Endothelial cell of umbilical vein (primary cell): ENCODE measurements around the gene CORO7. TPM values are rescaled to one million over a fixed set of nuclear protein-coding genes. Genes with fewer than 3 reads are reported as not detected.

Source experiments
- BruUV-seq: library from RNA; stranded (reverse); fragments of 400-500 nt; replicated peaks from 2 replicates; lab custom pipeline; 2021; lab: Mats Ljungman, UMichigan
- CTCF ChIA-PET: fragments of 300-600, 350-600 bp; sonication (Branson Sonifier 250); formaldehyde crosslinking; loops from one replicate; lab custom pipeline; 2021; ENCODE audit warnings: antibody characterized with exemption, inconsistent platforms; lab: Charles Lee
- POLR2A ChIA-PET: fragments of 300-600, 350-600 bp; sonication (Branson Sonifier 250); formaldehyde crosslinking; loops from one replicate; lab custom pipeline; 2021; ENCODE audit warnings: antibody characterized with exemption, inconsistent platforms; lab: Charles Lee
- DNase-seq: peaks from one replicate; pipeline ENCODE4 v3.0.0-alpha.2; 2011; ENCODE audit warnings: low read depth, low spot score
- FAIRE-seq: peaks from 2 replicates; lab custom pipeline; 2011; peaks lifted over from hg19 to GRCh38; lab: Jason Lieb, UNC
- H2AFZ ChIP-seq: 2 replicates; pipeline ENCODE4 v1.6.0; 2012; ENCODE audit warnings: low read depth, low read length, control low read depth, inconsistent platforms
- H3K27ac ChIP-seq: 2 replicates; pipeline ENCODE4 v1.5.1; 2011; ENCODE audit warnings: low read depth, mild to moderate bottlenecking, control low read depth, low read length, moderate library complexity; ENCODE audit not compliant: insufficient read depth
- H3K27me3 ChIP-seq, 2 experiments: 2 replicates each; pipeline versions ENCODE4 v1.6.0 to v1.6.1; 2011; ENCODE audit warnings: low read length in 2 of 2, mixed read lengths in 1 of 2; ENCODE audit not compliant: control insufficient read depth in 2 of 2, insufficient read depth in 2 of 2
- H3K36me3 ChIP-seq, 2 experiments: 2 replicates in 1 of 2; 3 replicates in 1 of 2; pipeline ENCODE4 v1.5.1; 2011; ENCODE audit warnings: low read length in 2 of 2, mild to moderate bottlenecking in 1 of 2, moderate library complexity in 1 of 2; ENCODE audit not compliant: control insufficient read depth in 2 of 2, insufficient read depth in 2 of 2; ENCODE audit errors: extremely low read depth in 1 of 2
- H3K4me1 ChIP-seq: 3 replicates; pipeline ENCODE4 v1.5.1; 2011; ENCODE audit warnings: mild to moderate bottlenecking, low read length; ENCODE audit not compliant: control insufficient read depth, insufficient read depth; ENCODE audit errors: extremely low read depth
- H3K4me2 ChIP-seq: 2 replicates; pipeline ENCODE4 v1.6.1; 2011; ENCODE audit warnings: low read length, control low read depth, mixed read lengths; ENCODE audit not compliant: insufficient read depth
- H3K4me3 ChIP-seq, 3 experiments: fragments of 200-600 bp in 1 of 3; sonication (generic), shearing (Covaris generic) in 1 of 3; replicated peaks in 1 of 3; 2 replicates each; pipeline ENCODE4 v1.5.1; 2011 to 2016; ENCODE audit warnings: control low read depth in 3 of 3, low read length in 3 of 3, mild to moderate bottlenecking in 2 of 3, inconsistent platforms in 1 of 3, low read depth in 1 of 3, moderate library complexity in 1 of 3; ENCODE audit not compliant: insufficient read depth in 1 of 3
- H3K79me2 ChIP-seq: 2 replicates; pipeline ENCODE4 v1.6.0; 2012; ENCODE audit warnings: low read length, inconsistent platforms; ENCODE audit not compliant: control insufficient read depth, insufficient read depth
- H3K9ac ChIP-seq: replicated peaks from 2 replicates; pipeline ENCODE3; 2011; ENCODE audit warnings: low read length, control low read depth; ENCODE audit not compliant: insufficient read depth; ENCODE audit errors: extremely low read depth
- H3K9me1 ChIP-seq: replicated peaks from 3 replicates; pipeline ENCODE4 v1.6.0; 2011; ENCODE audit warnings: mild to moderate bottlenecking, low read length; ENCODE audit not compliant: control insufficient read depth, insufficient read depth; ENCODE audit errors: extremely low read depth
- H3K9me3 ChIP-seq: replicated peaks from 2 replicates; pipeline ENCODE4 v1.5.1; 2012; ENCODE audit warnings: low read length, inconsistent platforms; ENCODE audit not compliant: control insufficient read depth, insufficient read depth
- H4K20me1 ChIP-seq: replicated peaks from 2 replicates; pipeline ENCODE3; 2011; ENCODE audit warnings: mild to moderate bottlenecking, low read length; ENCODE audit not compliant: control insufficient read depth, insufficient read depth; ENCODE audit errors: extremely low read depth
- CTCF ChIP-seq, 2 donors: IDR thresholded peaks; 1 replicate in 1 of 2; 2 replicates in 1 of 2; pipeline ENCODE4 v1.5.1; 2011; ENCODE audit warnings: low read length in 2 of 2, mild to moderate bottlenecking in 2 of 2, moderate library complexity in 2 of 2, control low read depth in 1 of 2, inconsistent platforms in 1 of 2, low read depth in 1 of 2; ENCODE audit not compliant: insufficient read depth in 1 of 2; ENCODE audit errors: extremely low read depth in 1 of 2
- EZH2 ChIP-seq: IDR thresholded peaks from 2 replicates; pipeline ENCODE4 v1.6.1; 2012; ENCODE audit warnings: borderline replicate concordance, low read depth, mild to moderate bottlenecking, moderate library complexity, low read length, inconsistent platforms; ENCODE audit not compliant: severe bottlenecking
- FOS ChIP-seq: IDR thresholded peaks from 2 replicates; pipeline ENCODE4 v1.6.1; 2011; ENCODE audit warnings: mild to moderate bottlenecking, low read length, moderate library complexity, borderline replicate concordance; ENCODE audit not compliant: insufficient read depth
- GATA2 ChIP-seq: IDR thresholded peaks from 2 replicates; pipeline ENCODE4 v1.7.0; 2011; ENCODE audit warnings: low read depth, mild to moderate bottlenecking, moderate library complexity, mixed read lengths, low read length; ENCODE audit not compliant: insufficient read length, insufficient read depth
- JUN ChIP-seq: IDR thresholded peaks from 2 replicates; pipeline ENCODE4 v1.6.1; 2011; ENCODE audit warnings: borderline replicate concordance, low read depth; ENCODE audit not compliant: insufficient read length, insufficient read depth
- MAX ChIP-seq: IDR thresholded peaks from 2 replicates; pipeline ENCODE4 v1.6.1; 2011; ENCODE audit not compliant: insufficient read depth, insufficient read length
- MYC ChIP-seq: IDR thresholded peaks from one replicate; pipeline ENCODE4 v1.6.1; 2011; ENCODE audit warnings: mild to moderate bottlenecking, low read depth, low read length
- POLR2A ChIP-seq: IDR thresholded peaks from 2 replicates; pipeline ENCODE4 v1.6.1; 2012; ENCODE audit warnings: low read depth, mild to moderate bottlenecking, control low read depth, low read length
- POLR2AphosphoS5 ChIP-seq: IDR thresholded peaks from 2 replicates; pipeline ENCODE4 v1.6.1; 2012; ENCODE audit warnings: low read depth, mild to moderate bottlenecking, control low read depth, low read length, moderate library complexity; ENCODE audit not compliant: insufficient read depth
- dilution Hi-C: fragments of 300-500 bp; cut with MboI; formaldehyde crosslinking; loops from one replicate; pipeline ENCODE4 v1.15.0; 2019; ENCODE audit warnings: low sequenced_read_pairs; ENCODE audit not compliant: extremely low pct_ligation_motif_present
- intact Hi-C: fragments of 100-400 bp; cut with micrococcal nuclease; formaldehyde crosslinking; loops from one replicate; pipeline ENCODE4 v1.10.0; 2022
- polyA plus RNA-seq, 4 experiments: library from polyadenylated mRNA; depleted of rRNA in 3 of 4; stranded (reverse) in 3 of 4; unstranded in 1 of 4; fragments of >200 nt; gene quantifications; 2 replicates each; pipeline versions ENCODE4 v1.2.1 to v1.2.3, GENCODE V29; 2011 to 2012; ENCODE audit warnings: missing spikeins in 1 of 4
- total RNA-seq: library from RNA; stranded (reverse); gene quantifications from 2 replicates; pipeline ENCODE4 v1.2.3, GENCODE V29; 2021

Gene CORO7
- total and polyA plus RNA-seq, 2 donors (not counting 3 experiments of a cell fraction or from before 2014, with no cell fraction given): 42.5 to 72.3 TPM

- BruUV-seq: no TSS peak
- no peak overlapping the region for H3K4me3 ChIP-seq
- no peaks in the 10 kb centered on the region for H3K79me2 ChIP-seq
- POLR2A ChIA-PET: no interaction called here
- FAIRE-seq: no peak
- dilution Hi-C loops: no loop called here
- no peaks in the 10 kb centered on the region for H3K27me3 ChIP-seq
- TF ChIP-seq FOS: no peak
- TF ChIP-seq GATA2: no peak
- no peak for TF ChIP-seq MYC
- H4K20me1 ChIP-seq: no peaks in the 10 kb centered on the region
- H2AFZ ChIP-seq: no peak overlapping the region
- intact Hi-C loops: no loop called here
- H3K9ac ChIP-seq: no peak overlapping the region
- peaks cover 22 to 28% of the 10 kb centered on the region in 2 experiments for H3K36me3 ChIP-seq
- DNase-seq: no peak
- no peak overlapping the region for H3K4me2 ChIP-seq
- no peaks in the 10 kb centered on the region for H3K9me1 ChIP-seq
- no peak overlapping the region for H3K27ac ChIP-seq
- no peaks in the 10 kb centered on the region for H3K9me3 ChIP-seq
- CTCF ChIA-PET: no interaction called here
- no peaks in the 10 kb centered on the region for H3K4me1 ChIP-seq
Measured at GRCh38 chr16:4437366-4437765, 21.0 kb upstream of the CORO7 start.

GRCh38 chr16:4435337-4436067 lies 19.1 kb upstream of the CORO7 start:
- CTCF ChIA-PET: interaction anchor here (1.5 kb wide), 1 partner anchor 20 kb away, joined by 3 read pairs; no protein-coding TSS in a partner anchor
- H3K27me3 ChIP-seq: no peaks in the 10 kb centered on the region
- no peak for DNase-seq
- TF ChIP-seq MYC (no peak), FOS (no peak), MAX (no peak), GATA2 (no peak), POLR2AphosphoS5 (no peak), CTCF (IDR thresholded peaks at IDR 0.05; ENCODE audit: extremely low read depth in 1 of 2, insufficient read depth in 1 of 2, low read depth in 1 of 2, low read length in 2 of 2) (no peak), POLR2A (no peak), JUN (no peak), EZH2 (no peak)
- H3K9me3 ChIP-seq: no peaks in the 10 kb centered on the region
- no peaks in the 10 kb centered on the region for H3K4me1 ChIP-seq
- intact Hi-C loops: no loop called here
- no peak overlapping the region for H3K4me3 ChIP-seq
- no peak overlapping the region for H3K4me2 ChIP-seq
- dilution Hi-C loops: no loop called here
- H3K9me1 ChIP-seq: no peaks in the 10 kb centered on the region
- peaks cover 14 to 17% of the 10 kb centered on the region in 2 experiments for H3K36me3 ChIP-seq
- FAIRE-seq: no peak
- H4K20me1 ChIP-seq: no peaks in the 10 kb centered on the region
- H2AFZ ChIP-seq: no peak overlapping the region
- H3K9ac ChIP-seq: no peak overlapping the region
- BruUV-seq: no TSS peak
- H3K79me2 ChIP-seq: peaks cover 4% of the 10 kb centered on the region
- no peak overlapping the region for H3K27ac ChIP-seq
- POLR2A ChIA-PET: no interaction called here
